K562 (cell line): Measurements from ENCODE around the gene EPHB1.

ENCODE experiments used
- FOXA3 ChIP-seq, 2 experiments: fragments of 450-650 bp in 1 of 2; sonication (generic) in 1 of 2; formaldehyde crosslinking; IDR thresholded peaks in 1 of 2; conservative IDR thresholded peaks in 1 of 2; 2 replicates each; pipeline versions ENCODE4 v1.4.0 to v1.8.0; 2020 to 2022; ENCODE audit warnings: mild to moderate bottlenecking in 2 of 2, missing genetic modification reagents in 1 of 2
- HIVEP1 ChIP-seq: fragments of 250-450 bp; sonication (Bioruptor Pico); IDR thresholded peaks from 2 replicates; pipeline ENCODE4 v1.4.0; 2020; ENCODE audit warnings: mild to moderate bottlenecking
- HOXB6 ChIP-seq: fragments of 250-450 bp; sonication (Bioruptor Pico); IDR thresholded peaks from 2 replicates; pipeline ENCODE4 v1.5.1; 2022; ENCODE audit warnings: mild to moderate bottlenecking, borderline replicate concordance
- IRF2 ChIP-seq: sonication (generic); formaldehyde crosslinking; IDR thresholded peaks from 2 replicates; pipeline ENCODE4 v1.8.1; 2022; ENCODE audit warnings: mild to moderate bottlenecking, missing genetic modification reagents
- JUNB ChIP-seq: fragments of 450-650 bp; formaldehyde crosslinking; conservative IDR thresholded peaks from 2 replicates; pipeline ENCODE4 v1.4.0; 2020; ENCODE audit warnings: mild to moderate bottlenecking
- NFXL1 ChIP-seq: fragments of 450-650 bp; formaldehyde crosslinking; IDR thresholded peaks from 2 replicates; pipeline ENCODE4 v1.4.0; 2021; ENCODE audit warnings: mild to moderate bottlenecking
- PCBP2 ChIP-seq: fragments of 200-400 bp; formaldehyde crosslinking; IDR thresholded peaks from 2 replicates; pipeline ENCODE4 v1.6.1; 2018; ENCODE audit warnings: low read length, low read depth, mild to moderate bottlenecking, moderate library complexity; ENCODE audit not compliant: poor library complexity, severe bottlenecking
- POLR2A ChIP-seq: fragments of 450-650 bp; conservative IDR thresholded peaks from 2 replicates; pipeline ENCODE4 v1.6.1; 2016
- TAF15 ChIP-seq: fragments of 200-400 bp; formaldehyde crosslinking; IDR thresholded peaks from 2 replicates; pipeline ENCODE4 v1.6.1; 2017; ENCODE audit warnings: mild to moderate bottlenecking, low read depth, low read length, moderate library complexity
- ZNF274 ChIP-seq: IDR thresholded peaks from 2 replicates; pipeline ENCODE4 v1.6.1; 2011; ENCODE audit warnings: low read depth, mild to moderate bottlenecking, low read length, moderate library complexity, borderline replicate concordance
- TF ChIP-seq, protein P1 (sequence below), 3 experiments: IDR thresholded peaks in 2 of 3; conservative IDR thresholded peaks in 1 of 3; 2 replicates each; pipeline ENCODE4 v1.5.1; 2011 to 2012; ENCODE audit warnings: low read length in 3 of 3, mild to moderate bottlenecking in 3 of 3, control low read depth in 2 of 3, improper control_type of control experiment in 1 of 3, inconsistent platforms in 1 of 3, low read depth in 1 of 3, mixed read lengths in 1 of 3, moderate library complexity in 1 of 3; ENCODE audit not compliant: insufficient read depth in 2 of 3

DNA sequence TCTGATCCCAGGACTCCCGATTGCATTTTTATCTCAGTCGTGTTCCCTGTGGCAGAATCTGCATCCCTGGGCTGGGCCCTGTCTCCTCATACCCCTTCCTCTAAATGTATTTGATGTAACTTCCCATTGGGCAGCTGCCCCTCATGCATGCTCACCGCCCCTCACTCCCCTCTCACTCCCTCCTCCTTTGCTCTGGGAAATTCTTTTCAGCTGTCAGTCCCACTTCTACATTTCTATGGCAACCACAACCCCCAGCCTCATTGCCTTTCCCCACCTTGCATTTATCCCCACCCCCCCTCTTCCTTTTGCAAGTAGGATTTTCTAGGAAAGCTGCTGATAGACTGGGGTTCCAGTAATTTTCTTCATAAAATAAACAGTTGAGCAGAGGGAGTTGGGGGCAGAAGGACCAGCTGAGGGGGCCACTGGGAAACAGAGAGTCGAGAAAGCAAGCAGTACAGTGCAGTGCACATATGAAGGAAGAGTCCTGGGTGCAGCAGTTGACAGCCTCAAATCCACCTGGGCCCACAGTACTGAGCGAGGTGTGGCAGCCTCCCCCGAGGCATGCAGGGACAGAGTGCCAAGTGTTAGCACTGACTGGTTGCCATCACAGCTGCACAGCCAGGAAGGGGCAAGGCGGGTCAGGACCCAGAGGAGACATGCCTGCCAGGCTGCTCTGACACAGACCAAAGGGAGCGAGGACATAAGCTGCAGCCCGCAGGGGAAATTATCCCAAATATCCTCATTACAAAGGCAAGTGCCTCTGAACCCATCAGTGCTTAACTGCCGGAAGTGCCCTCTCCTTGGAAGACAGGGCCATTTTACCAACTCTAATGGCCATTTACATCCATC, 476.3 kb downstream of the EPHB1 start:
- TF ChIP-seq JUNB: no peak
- no peak for TF ChIP-seq POLR2A
- no peak for TF ChIP-seq IRF2
- TF ChIP-seq ZNF274: no peak
- TF ChIP-seq HIVEP1 (CRISPR knock-in tag): no peak
- TF ChIP-seq TAF15: no peak
- TF ChIP-seq PCBP2: no peak
- no peak for TF ChIP-seq NFXL1 (CRISPR knock-in tag)
- TF ChIP-seq HOXB6 (CRISPR knock-in tag): no peak
- no peak for TF ChIP-seq FOXA3 (CRISPR knock-in tag; conservative IDR thresholded peaks at IDR 0.05 in 1 of 2, IDR thresholded peaks at IDR 0.05 in 1 of 2)
- TF ChIP-seq, protein P1, sequence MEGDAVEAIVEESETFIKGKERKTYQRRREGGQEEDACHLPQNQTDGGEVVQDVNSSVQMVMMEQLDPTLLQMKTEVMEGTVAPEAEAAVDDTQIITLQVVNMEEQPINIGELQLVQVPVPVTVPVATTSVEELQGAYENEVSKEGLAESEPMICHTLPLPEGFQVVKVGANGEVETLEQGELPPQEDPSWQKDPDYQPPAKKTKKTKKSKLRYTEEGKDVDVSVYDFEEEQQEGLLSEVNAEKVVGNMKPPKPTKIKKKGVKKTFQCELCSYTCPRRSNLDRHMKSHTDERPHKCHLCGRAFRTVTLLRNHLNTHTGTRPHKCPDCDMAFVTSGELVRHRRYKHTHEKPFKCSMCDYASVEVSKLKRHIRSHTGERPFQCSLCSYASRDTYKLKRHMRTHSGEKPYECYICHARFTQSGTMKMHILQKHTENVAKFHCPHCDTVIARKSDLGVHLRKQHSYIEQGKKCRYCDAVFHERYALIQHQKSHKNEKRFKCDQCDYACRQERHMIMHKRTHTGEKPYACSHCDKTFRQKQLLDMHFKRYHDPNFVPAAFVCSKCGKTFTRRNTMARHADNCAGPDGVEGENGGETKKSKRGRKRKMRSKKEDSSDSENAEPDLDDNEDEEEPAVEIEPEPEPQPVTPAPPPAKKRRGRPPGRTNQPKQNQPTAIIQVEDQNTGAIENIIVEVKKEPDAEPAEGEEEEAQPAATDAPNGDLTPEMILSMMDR (IDR thresholded peaks at IDR 0.05 in 2 of 3, conservative IDR thresholded peaks at IDR 0.05 in 1 of 3; ENCODE audit: insufficient read depth in 2 of 3, low read depth in 1 of 3, low read length in 3 of 3): no peak
